Bronchial epithelial cell (primary cell): ENCODE measurements around the gene EIF5A. TPM values are rescaled to one million over a fixed set of nuclear protein-coding genes. Genes with fewer than 3 reads are reported as not detected.

Experiments
- DNase-seq: peaks from one replicate; pipeline ENCODE4 v3.0.0-alpha.2; 2010; ENCODE audit warnings: low read depth
- FAIRE-seq: peaks from 2 replicates; lab custom pipeline; 2011; peaks lifted over from hg19 to GRCh38; lab: Jason Lieb, UNC
- H3K27me3 ChIP-seq: 2 replicates; pipeline ENCODE4 v1.5.1; 2011; ENCODE audit warnings: low read length; ENCODE audit not compliant: control insufficient read depth, insufficient read depth
- H3K36me3 ChIP-seq: 2 replicates; pipeline ENCODE4 v1.5.1; 2011; ENCODE audit warnings: low read length; ENCODE audit not compliant: control insufficient read depth, insufficient read depth
- H3K4me3 ChIP-seq: 2 replicates; pipeline ENCODE4 v1.5.1; 2011; ENCODE audit warnings: mild to moderate bottlenecking, low read depth, low read length, control low read depth
- CTCF ChIP-seq: IDR thresholded peaks from 2 replicates; pipeline ENCODE4 v1.5.1; 2011; ENCODE audit warnings: mild to moderate bottlenecking, moderate library complexity, low read length, control low read depth, inconsistent platforms; ENCODE audit not compliant: insufficient read depth, severe bottlenecking
- total RNA-seq: library from RNA; depleted of rRNA; stranded (reverse); fragments of >200 nt; gene quantifications from 2 replicates; pipeline ENCODE4 v1.2.1, GENCODE V29; 2014

The EIF5A gene
- total RNA-seq, 1 donor from 2014 or later = 653 TPM

- DNase-seq (peak; percentile 78), FAIRE-seq (peak; percentile 87)
- H3K4me3 ChIP-seq = peak overlapping the region; percentile 82
- TF ChIP-seq CTCF = no peak
- H3K36me3 ChIP-seq = peaks cover 20% of the 10 kb centered on the region
- H3K27me3 ChIP-seq = no peaks in the 10 kb centered on the region
These were observed 1.4 kb downstream of the EIF5A start for GRCh38 chr17:7308625-7309433.

- DNase-seq (no peak), FAIRE-seq (no peak)
- Histone ChIP-seq H3K27me3 (no peaks in the 10 kb centered on the region), H3K36me3 (peaks cover 20% of the 10 kb centered on the region), H3K4me3 (no peak overlapping the region)
- TF ChIP-seq CTCF = no peak
These were observed 2.2 kb downstream of the EIF5A start for GRCh38 chr17:7309628-7310027.

GRCh38 chr17:7311110-7311705 is 3.8 kb downstream of the EIF5A start:
- H3K36me3 ChIP-seq = peaks cover 21% of the 10 kb centered on the region
- FAIRE-seq (no peak), DNase-seq (no peak)
- TF ChIP-seq CTCF = no peak
- H3K27me3 ChIP-seq = no peaks in the 10 kb centered on the region
- H3K4me3 ChIP-seq = no peak overlapping the region

GRCh38 chr17:7312432-7313087 is 5.1 kb downstream of the EIF5A start:
- Histone ChIP-seq H3K27me3 (no peaks in the 10 kb centered on the region), H3K36me3 (peaks cover 21% of the 10 kb centered on the region), H3K4me3 (no peak overlapping the region)
- no peak for DNase-seq
- no peak for FAIRE-seq
- no peak for TF ChIP-seq CTCF

- H3K4me3 ChIP-seq = no peak overlapping the region
These were observed 5.9 kb downstream of the EIF5A start for GRCh38 chr17:7313088-7313889.

More at GRCh38 chr17:7313088-7313889, 5.9 kb downstream of the EIF5A start:
- Histone ChIP-seq H3K27me3 (no peaks in the 10 kb centered on the region), H3K36me3 (peaks cover 21% of the 10 kb centered on the region)
- DNase-seq = no peak
- peak; percentile 13 for FAIRE-seq
- peak; percentile 26 for TF ChIP-seq CTCF
